HepG2 (cell line): ENCODE data around the gene PRKG1. TPM values are rescaled to one million over a fixed set of nuclear protein-coding genes. Genes with fewer than 3 reads are reported as not detected.

Experiments
- ATAC-seq: fragments of 200-7000 bp; cut with Tn5 transposase; 3 replicates; pipeline ENCODE4 v1.9.1; 2020; ENCODE audit warnings: mild to moderate bottlenecking, moderate library complexity
- BruUV-seq: library from RNA; stranded (reverse); fragments of 400-500 nt; replicated peaks from 2 replicates; lab custom pipeline; 2021; lab: Mats Ljungman, UMichigan
- CTCF ChIA-PET: fragments of 300-600 bp; formaldehyde crosslinking; extraction: SDS; loops from one replicate; lab custom pipeline; 2021; ENCODE audit warnings: low total read pairs, inconsistent platforms, low intra/inter-chr PET ratio; lab: Yijun Ruan, JAX
- POLR2A ChIA-PET: fragments of 350-600 bp; sonication (Branson Sonifier 250); formaldehyde crosslinking; loops from one replicate; lab custom pipeline; 2020; ENCODE audit warnings: antibody characterized with exemption, inconsistent platforms; lab: Yijun Ruan, JAX
- DNase-seq: peaks from one replicate; pipeline ENCODE4 v3.0.0-alpha.2; 2015; ENCODE audit warnings: low spot score
- FAIRE-seq: peaks from 3 replicates; lab custom pipeline; 2011; peaks lifted over from hg19 to GRCh38; lab: Jason Lieb, UNC
- H2AFZ ChIP-seq: one replicate; pipeline ENCODE4 v1.6.1; 2011; ENCODE audit warnings: low read length, inconsistent platforms
- H3K27ac ChIP-seq: fragments of 300-600 bp; 3 replicates; pipeline ENCODE4 v1.8.0; 2011; ENCODE audit warnings: mixed run types, mild to moderate bottlenecking, mixed read lengths, low read length, inconsistent platforms; ENCODE audit not compliant: insufficient read depth; ENCODE audit errors: extremely low read length
- H3K27me3 ChIP-seq, 2 experiments: fragments of 200-600 bp in 1 of 2; 2 replicates in 1 of 2; 3 replicates in 1 of 2; pipeline versions ENCODE4 v1.6.0 to v1.8.0; 2011; ENCODE audit warnings: low read length in 2 of 2, mild to moderate bottlenecking in 2 of 2, moderate library complexity in 2 of 2, inconsistent platforms in 1 of 2; ENCODE audit not compliant: insufficient read depth in 2 of 2, control insufficient read depth in 1 of 2
- H3K36me3 ChIP-seq, 2 experiments: fragments of 200-600 bp in 1 of 2; replicated peaks in 1 of 2; 2 replicates in 1 of 2; 3 replicates in 1 of 2; pipeline versions ENCODE4 v1.5.1 to v1.8.0; 2011; ENCODE audit warnings: low read length in 2 of 2, inconsistent platforms in 1 of 2; ENCODE audit not compliant: insufficient read depth in 2 of 2, control insufficient read depth in 1 of 2
- H3K4me1 ChIP-seq: 2 replicates; pipeline ENCODE4 v1.5.1; 2012; ENCODE audit warnings: low read length, inconsistent platforms; ENCODE audit not compliant: insufficient read depth
- H3K4me2 ChIP-seq: 2 replicates; pipeline ENCODE4 v1.6.0; 2011; ENCODE audit warnings: low read depth, low read length, inconsistent platforms
- H3K4me3 ChIP-seq, 3 experiments: fragments of 200-600 bp in 1 of 3; sonication (generic), shearing (Covaris generic) in 1 of 3; replicated peaks in 1 of 3; 2 replicates each; pipeline ENCODE4 v1.5.1; 2011 to 2016; ENCODE audit warnings: low read length in 3 of 3, inconsistent platforms in 2 of 3, low read depth in 2 of 3, mild to moderate bottlenecking in 2 of 3, control low read depth in 1 of 3, mixed read lengths in 1 of 3; ENCODE audit not compliant: insufficient read depth in 1 of 3
- H3K79me2 ChIP-seq: one replicate; pipeline ENCODE4 v1.6.1; 2011; ENCODE audit warnings: low read length, inconsistent platforms; ENCODE audit not compliant: insufficient read depth
- H3K9ac ChIP-seq: 2 replicates; pipeline ENCODE4 v1.6.0; 2011; ENCODE audit warnings: mild to moderate bottlenecking, low read depth, low read length, inconsistent platforms; ENCODE audit not compliant: insufficient read depth
- H3K9me3 ChIP-seq: 2 replicates; pipeline ENCODE4 v1.5.1; 2012; ENCODE audit warnings: mild to moderate bottlenecking, low read length
- H4K20me1 ChIP-seq: 2 replicates; pipeline ENCODE4 v1.6.0; 2011; ENCODE audit warnings: inconsistent platforms, mild to moderate bottlenecking, low read length, moderate library complexity; ENCODE audit not compliant: insufficient read depth
- HMGXB3 ChIP-seq: sonication (generic); formaldehyde crosslinking; IDR thresholded peaks from 2 replicates; pipeline ENCODE4 v1.4.0; 2020; ENCODE audit warnings: missing genetic modification reagents, borderline replicate concordance
- HNRNPK ChIP-seq: fragments of 200-400 bp; formaldehyde crosslinking; IDR thresholded peaks from 2 replicates; pipeline ENCODE4 v1.6.1; 2018; ENCODE audit warnings: low read length, low read depth, moderate library complexity, mild to moderate bottlenecking; ENCODE audit not compliant: poor library complexity, severe bottlenecking
- POLR2G ChIP-seq: fragments of 200-400 bp; formaldehyde crosslinking; IDR thresholded peaks from 2 replicates; pipeline ENCODE4 v1.6.1; 2018; ENCODE audit warnings: mild to moderate bottlenecking, low read depth, low read length, moderate library complexity
- SMARCC2 ChIP-seq: fragments of 450-650 bp; IDR thresholded peaks from 2 replicates; pipeline ENCODE4 v1.6.1; 2017; ENCODE audit warnings: antibody characterized with exemption, mild to moderate bottlenecking
- ZBTB42 ChIP-seq: sonication (generic); formaldehyde crosslinking; IDR thresholded peaks from 2 replicates; pipeline ENCODE4 v1.5.0; 2020; ENCODE audit warnings: mild to moderate bottlenecking, missing genetic modification reagents
- ZEB1 ChIP-seq: IDR thresholded peaks from 2 replicates; pipeline ENCODE4 v1.6.1; 2012; ENCODE audit warnings: mild to moderate bottlenecking, low read depth, inconsistent platforms; ENCODE audit not compliant: insufficient replicate concordance
- ZNF142 ChIP-seq: sonication (generic); formaldehyde crosslinking; IDR thresholded peaks from 2 replicates; pipeline ENCODE4 v1.4.0; 2020; ENCODE audit warnings: missing genetic modification reagents
- ZNF350 ChIP-seq: sonication (generic); formaldehyde crosslinking; IDR thresholded peaks from 2 replicates; pipeline ENCODE4 v1.4.0; 2020; ENCODE audit warnings: mild to moderate bottlenecking, low read depth, missing genetic modification reagents, borderline replicate concordance
- ZNF530 ChIP-seq: sonication (generic); formaldehyde crosslinking; IDR thresholded peaks from 2 replicates; pipeline ENCODE4 v1.5.0; 2020; ENCODE audit warnings: low read depth, mild to moderate bottlenecking, missing genetic modification reagents
- WGBS: methylation state at CpG from one replicate; pipeline ENCODE4 v1.1.6; 2017; ENCODE audit warnings: low lambda C conversion rate; 5-methylcytosine and 5-hydroxymethylcytosine counted together
- in situ Hi-C: cut with HindIII; loops from 2 replicates; pipeline ENCODE4 v1.10.0; 2017; ENCODE audit warnings: low pct_unique_long_range_greater_than_20kb; ENCODE audit not compliant: extremely low pct_ligation_motif_present
- intact Hi-C: fragments of 100-400 bp; cut with micrococcal nuclease; formaldehyde crosslinking; loops from one replicate; pipeline ENCODE4 v1.10.0; 2022; ENCODE audit not compliant: unreplicated experiment
- polyA plus RNA-seq, 8 experiments: library from polyadenylated mRNA; depleted of rRNA in 3 of 8; stranded (reverse) in 7 of 8; unstranded in 1 of 8; fragments of >200 nt; fragmentation: Illumina TruSeq in 4 of 8; extraction: Trizol in 4 of 8; gene quantifications; 2 replicates each; pipeline versions ENCODE4 v1.2.1 to v1.2.3, GENCODE V29; 2011 to 2016; ENCODE audit warnings: low read depth in 4 of 8, missing spikeins in 1 of 8, mixed read lengths in 1 of 8; ENCODE audit not compliant: insufficient read depth in 1 of 8
- total RNA-seq, 5 experiments: library from RNA; depleted of rRNA; stranded (reverse); fragments of >200 nt; fragmentation: Illumina TruSeq; extraction: Trizol; gene quantifications; 2 replicates each; pipeline ENCODE4 v1.2.3, GENCODE V29; 2016; ENCODE audit warnings: low read depth in 1 of 5

The PRKG1 gene
- total and polyA plus RNA-seq, 2 of the 13 experiments (the other 11 are each of a cell fraction or from before 2014, with no cell fraction given), result 0.01 TPM; not detected in 1

GRCh38 chr10:51920672-51921071 lies 846.4 kb downstream of the PRKG1 start:
- no peak overlapping the region for H3K9ac ChIP-seq
- intact Hi-C loops (no loop called here), in situ Hi-C loops (no loop called here)
- no peak overlapping the region for H2AFZ ChIP-seq
- BruUV-seq, result no TSS peak
- H3K36me3 ChIP-seq, result no peaks in the 10 kb centered on the region
- no peaks in the 10 kb centered on the region for H3K4me1 ChIP-seq
- FAIRE-seq (no peak), ATAC-seq (no peak), DNase-seq (no peak)
- no peaks in the 10 kb centered on the region for H3K27me3 ChIP-seq
- H3K9me3 ChIP-seq, result no peaks in the 10 kb centered on the region
- H3K4me3 ChIP-seq, result no peak overlapping the region
- H3K4me2 ChIP-seq, result no peak overlapping the region
- H3K27ac ChIP-seq, result no peak overlapping the region
- POLR2A ChIA-PET, result no interaction called here
- CTCF ChIA-PET, result no interaction called here
- no peaks in the 10 kb centered on the region for H4K20me1 ChIP-seq
- no peak for TF ChIP-seq ZNF530 (CRISPR knock-in tag)
- no peak for TF ChIP-seq HNRNPK
- no peak for TF ChIP-seq SMARCC2
- no peak for TF ChIP-seq ZBTB42 (CRISPR knock-in tag)
- no peaks in the 10 kb centered on the region for H3K79me2 ChIP-seq

GRCh38 chr10:51924359-51924758 lies 850.1 kb downstream of the PRKG1 start:
- no peak overlapping the region for H2AFZ ChIP-seq
- no peak overlapping the region for H3K27ac ChIP-seq
- POLR2A ChIA-PET, result no interaction called here
- ATAC-seq, result no peak
- H3K79me2 ChIP-seq, result no peaks in the 10 kb centered on the region
- H3K9me3 ChIP-seq, result no peaks in the 10 kb centered on the region
- WGBS, result 5% methylated on average over 4 of the region's 4 CpGs
- CTCF ChIA-PET, result no interaction called here
- FAIRE-seq, result no peak
- no peaks in the 10 kb centered on the region for H3K27me3 ChIP-seq
- H3K4me3 ChIP-seq, result no peak overlapping the region
- DNase-seq, result no peak
- no TSS peak for BruUV-seq
- H4K20me1 ChIP-seq, result no peaks in the 10 kb centered on the region
- H3K36me3 ChIP-seq, result no peaks in the 10 kb centered on the region
- intact Hi-C loops, result no loop called here
- H3K4me2 ChIP-seq, result no peak overlapping the region
- H3K9ac ChIP-seq, result no peak overlapping the region
- in situ Hi-C loops, result no loop called here
- H3K4me1 ChIP-seq, result no peaks in the 10 kb centered on the region
- no peak for TF ChIP-seq ZNF350 (CRISPR knock-in tag)
- TF ChIP-seq POLR2G, result no peak
- no peak for TF ChIP-seq HMGXB3 (CRISPR knock-in tag)
- no peak for TF ChIP-seq ZNF142 (CRISPR knock-in tag)
- TF ChIP-seq ZEB1, result no peak
